ENCODE results near the gene NR2C2. TPM values are rescaled to one million over a fixed set of nuclear protein-coding genes. Genes with fewer than 3 reads are reported as not detected.

Gene NR2C2
- total RNA-seq, 4 donors from 2014 or later = 55.6 to 84.3 (median 69.1) TPM

- H3K27me3 ChIP-seq = no peaks in the 10 kb centered on the region
- H3K36me3 ChIP-seq = peaks cover 0 to 13% (median 0%) of the 10 kb centered on the region in 3 donors
- no peaks in the 10 kb centered on the region for H3K9me3 ChIP-seq
- H3K4me1 ChIP-seq = peaks cover 0 to 14% (median 6%) of the 10 kb centered on the region in 4 donors
- peak overlapping the region in 2 of 4 donors; percentile 73 to 93 for H3K4me3 ChIP-seq
- DNase-seq = no peak
- TF ChIP-seq CTCF (IDR thresholded peaks at IDR 0.05) (no peak), POLR2A (IDR thresholded peaks at IDR 0.05) (no peak)
- H3K27ac ChIP-seq = peak overlapping the region in 2 of 4 donors; percentile 81 to 91
Observed at GRCh38 chr3:15063238-15063637, 115.9 kb downstream of the NR2C2 start.

GRCh38 chr3:15063656-15064286, 116.4 kb downstream of the NR2C2 start:
- peaks cover 0 to 8% (median 0%) of the 10 kb centered on the region in 3 donors for H3K36me3 ChIP-seq
- TF ChIP-seq CTCF (IDR thresholded peaks at IDR 0.05) = no peak
- no peak for TF ChIP-seq POLR2A (IDR thresholded peaks at IDR 0.05)
- no peaks in the 10 kb centered on the region for H3K27me3 ChIP-seq
- H3K9me3 ChIP-seq = no peaks in the 10 kb centered on the region
- H3K4me1 ChIP-seq = peaks cover 0 to 14% (median 6%) of the 10 kb centered on the region in 4 donors
- H3K27ac ChIP-seq = peak overlapping the region; percentile 81 to 91 (median 86)
- DNase-seq = no peak
- H3K4me3 ChIP-seq = peak overlapping the region; percentile 73 to 93 (median 82)

DNA sequence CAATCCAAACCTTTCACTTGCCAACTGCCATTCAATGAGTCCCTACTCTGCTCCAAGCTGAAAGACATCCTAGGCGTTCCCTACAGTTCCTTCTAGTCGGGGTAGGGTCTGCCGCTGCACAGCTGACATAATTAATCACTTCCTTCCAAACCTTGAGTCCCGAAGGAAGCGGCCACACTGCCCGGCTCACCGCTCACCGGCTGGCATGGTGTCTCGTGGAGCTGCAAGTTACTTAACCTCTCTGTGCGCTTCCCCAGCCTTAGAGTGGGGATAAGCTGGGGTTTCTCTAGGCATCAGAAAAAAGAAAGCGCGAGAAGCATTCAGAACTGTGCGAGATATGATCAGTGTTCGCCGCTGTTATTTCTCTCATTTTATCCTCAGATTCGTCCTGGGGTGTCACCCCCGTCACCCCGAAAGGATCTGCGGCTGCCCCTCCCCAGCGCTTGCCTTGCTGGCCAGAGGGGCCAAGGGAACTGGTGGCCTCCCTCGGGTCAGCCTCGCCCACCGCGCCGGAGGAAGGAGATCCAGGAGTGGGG, 117.0 kb downstream of the NR2C2 start:
- Histone ChIP-seq H3K4me1 (peaks cover 0 to 14% (median 6%) of the 10 kb centered on the region in 4 donors), H3K27me3 (no peaks in the 10 kb centered on the region), H3K9me3 (no peaks in the 10 kb centered on the region), H3K36me3 (peaks cover 0 to 2% (median 0%) of the 10 kb centered on the region in 3 donors), H3K4me3 (peak overlapping the region; percentile 73 to 93 (median 82)), H3K27ac (peak overlapping the region; percentile 81 to 91 (median 86))
- peak in 2 of 3 donors; percentile 56 to 61 for DNase-seq
- TF ChIP-seq POLR2A (IDR thresholded peaks at IDR 0.05) (no peak), CTCF (IDR thresholded peaks at IDR 0.05) (no peak)

DNA sequence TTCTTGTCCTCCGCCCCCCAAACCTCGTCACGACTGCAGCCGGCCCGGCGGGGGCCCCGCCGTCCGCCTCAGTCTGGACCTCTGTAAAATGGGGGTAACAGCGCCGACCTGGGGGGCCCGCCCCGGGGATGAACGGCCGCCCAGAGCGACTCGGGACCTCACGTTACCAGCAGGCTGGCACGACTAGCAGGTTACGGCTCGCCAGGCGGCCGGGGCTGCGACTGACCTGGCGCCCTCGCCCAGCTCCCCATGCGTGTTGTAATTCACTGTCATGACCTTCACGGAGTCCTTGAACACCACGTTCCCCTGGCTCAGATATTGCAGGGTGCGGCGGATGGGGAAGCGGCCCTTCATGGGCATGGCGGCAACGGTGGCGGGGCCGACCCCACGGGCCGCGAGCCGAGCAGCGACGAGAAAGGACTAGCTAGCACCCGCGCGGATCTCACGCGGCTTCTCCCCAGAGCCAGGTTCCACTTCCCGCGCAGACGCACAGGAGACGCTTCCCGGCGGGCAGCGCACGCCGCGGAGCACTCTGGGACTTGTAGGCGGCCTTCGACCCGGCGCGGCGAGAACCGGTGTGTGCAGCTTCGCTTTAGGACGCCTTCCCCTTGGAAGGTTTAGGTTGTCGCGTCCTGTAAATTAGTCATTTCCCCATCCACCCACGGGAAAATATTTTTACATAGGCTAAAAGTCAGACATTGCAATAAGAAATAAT, 117.6 kb downstream of the NR2C2 start, which contains the start of gene MRPS25:
TSS of gene MRPS25 (minus strand) at position 481 of the 715 bp plus-strand sequence. CDS start at position 360, 121 bp downstream.
- Histone ChIP-seq H3K27ac (peak within 1 kb of the TSS; percentile 81 to 91 (median 86)), H3K9me3 (no peaks in the 10 kb centered on the region), H3K4me3 (peak within 1 kb of the TSS; percentile 73 to 93 (median 82)), H3K4me1 (peaks cover 0 to 14% (median 6%) of the 10 kb centered on the region in 4 donors), H3K27me3 (no peaks in the 10 kb centered on the region), H3K36me3 (peaks cover 0 to 2% (median 0%) of the 10 kb centered on the region in 3 donors)
- TF ChIP-seq CTCF (IDR thresholded peaks at IDR 0.05) (peak in 2 of 6 experiments; percentile 13 to 27), POLR2A (IDR thresholded peaks at IDR 0.05) (peak; percentile 91 to 92)
- peak; percentile 88 to 96 (median 92) for DNase-seq

DNA sequence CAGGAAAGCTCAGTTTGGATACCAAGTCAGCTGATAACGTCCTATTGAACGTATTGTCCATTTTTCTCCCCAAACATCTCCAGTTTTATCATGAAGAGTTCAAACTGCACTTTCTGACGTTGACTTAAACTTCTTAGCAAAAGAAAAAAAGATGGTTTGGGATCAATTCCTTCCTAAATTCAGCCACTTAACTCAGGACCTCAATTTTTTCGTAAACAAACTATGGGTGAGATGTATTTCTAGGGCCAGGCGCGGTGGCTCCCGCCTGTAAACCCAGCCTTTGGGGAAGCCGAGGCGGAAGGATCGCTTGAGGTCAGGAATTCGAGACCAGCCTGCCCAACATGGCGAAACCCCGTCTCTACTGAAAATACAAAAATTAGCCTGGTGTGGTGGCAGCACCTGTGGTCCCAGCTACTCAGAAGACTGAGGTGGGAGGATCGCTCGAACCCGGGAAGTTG, 118.2 kb downstream of the NR2C2 start:
- H3K4me1 ChIP-seq = peaks cover 0 to 14% (median 6%) of the 10 kb centered on the region in 4 donors
- H3K36me3 ChIP-seq = peaks cover 0 to 7% (median 0%) of the 10 kb centered on the region in 3 donors
- no peak for DNase-seq
- no peaks in the 10 kb centered on the region for H3K27me3 ChIP-seq
- H3K4me3 ChIP-seq = peak overlapping the region; percentile 73 to 93 (median 82)
- no peaks in the 10 kb centered on the region for H3K9me3 ChIP-seq
- H3K27ac ChIP-seq = peak overlapping the region in 2 of 4 donors; percentile 81 to 88
- TF ChIP-seq POLR2A (IDR thresholded peaks at IDR 0.05) (no peak), CTCF (IDR thresholded peaks at IDR 0.05) (no peak)
